ENCODE measurements around the gene TMEM26.

GRCh38 chr10:61423178-61423577 is 30.0 kb downstream of the TMEM26 start:
- TF ChIP-seq CTCF (conservative IDR thresholded peaks at IDR 0.05) = no peak
- no peak for TF ChIP-seq ZFX (IDR thresholded peaks at IDR 0.05)
